NT2/D1 (cell line): ENCODE measurements around the gene LMO3.

Experiments
- YY1 ChIP-seq: IDR thresholded peaks from 2 replicates; pipeline ENCODE4 v1.6.1; 2011; ENCODE audit not compliant: insufficient read length, insufficient read depth
- ZNF274 ChIP-seq: IDR thresholded peaks from 2 replicates; pipeline ENCODE4 v1.6.1; 2011; ENCODE audit warnings: mild to moderate bottlenecking, low read depth, low read length

DNA sequence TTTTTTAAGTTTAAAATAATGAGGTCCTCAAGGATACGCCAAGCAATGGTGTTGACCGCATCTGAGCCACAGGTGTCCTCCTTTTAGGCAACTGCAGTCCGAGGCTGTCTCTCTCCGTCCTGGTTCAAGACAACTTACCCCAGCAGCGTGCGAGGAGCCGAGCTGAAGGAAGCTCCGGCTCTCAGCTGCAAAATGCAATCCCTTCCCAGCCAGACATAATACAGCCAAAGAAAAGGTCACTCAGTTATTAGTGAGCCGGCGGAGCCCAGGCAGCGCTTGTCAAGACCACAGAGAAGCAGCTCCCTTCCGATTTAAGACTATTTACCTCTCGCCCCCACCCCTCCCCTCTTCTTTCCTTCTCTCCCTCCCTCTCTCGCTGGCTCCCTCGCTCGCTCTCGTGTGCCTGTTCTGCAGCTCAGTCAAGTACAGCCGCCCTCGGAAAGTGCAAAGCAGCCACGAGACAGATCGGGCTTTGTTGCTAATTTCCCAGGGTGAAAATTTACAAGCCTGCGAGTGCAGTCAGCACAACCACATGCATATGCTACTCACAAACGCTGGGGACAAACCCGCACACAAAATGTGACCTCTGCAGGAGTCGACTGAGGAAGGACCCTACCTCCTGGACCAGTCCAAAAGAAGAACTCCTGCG is 363 bp upstream of the LMO3 start:
- no peak for TF ChIP-seq YY1
- TF ChIP-seq ZNF274: no peak
